ENCODE data around the gene TAT.
"Not testable (repeated sequence)": the region's sequence is repeated elsewhere in the genome, so short reads cannot be mapped to it uniquely, and the experiment has no call there.

The TAT gene

GRCh38 chr16:71584543-71585317, 7.8 kb upstream of the TAT start:
- DNase-seq: no peak

GRCh38 chr16:71582553-71582848, 5.6 kb upstream of the TAT start:
- not testable (repeated sequence) for DNase-seq

- DNase-seq: no peak
Measured at GRCh38 chr16:71574702-71575101, 2.2 kb downstream of the TAT start.

GRCh38 chr16:71573387-71574094, 3.4 kb downstream of the TAT start:
- no peak for DNase-seq

- DNase-seq: no peak
Measured at GRCh38 chr16:71572497-71573116, 4.3 kb downstream of the TAT start.

GRCh38 chr16:71570144-71570543, 6.7 kb downstream of the TAT start:
- DNase-seq: no peak

- no peak for DNase-seq
Measured at GRCh38 chr16:71569621-71570020, 7.3 kb downstream of the TAT start.

- DNase-seq: no peak
Measured at GRCh38 chr16:71568551-71568950, 8.3 kb downstream of the TAT start.

- no peak for DNase-seq
Measured at GRCh38 chr16:71567931-71568330, 9.0 kb downstream of the TAT start.

- DNase-seq: no peak
Measured at GRCh38 chr16:71565812-71566700, 10.8 kb downstream of the TAT start.

GRCh38 chr16:71564335-71564967, 12.4 kb downstream of the TAT start:
- no peak for DNase-seq

GRCh38 chr16:71562552-71562951, 14.3 kb downstream of the TAT start:
- no peak for DNase-seq

GRCh38 chr16:71561886-71562285, 15.0 kb downstream of the TAT start:
- DNase-seq: not testable (repeated sequence)

- DNase-seq: no peak
Measured at GRCh38 chr16:71559855-71560254, 17.0 kb downstream of the TAT start.

- DNase-seq: no peak
Measured at GRCh38 chr16:71557954-71558582, 18.8 kb downstream of the TAT start.

GRCh38 chr16:71557299-71557698, 19.6 kb downstream of the TAT start:
- DNase-seq: no peak

GRCh38 chr16:71555230-71555891, 21.5 kb downstream of the TAT start:
- DNase-seq: no peak

- no peak for DNase-seq
Measured at GRCh38 chr16:71552698-71553503, 24.0 kb downstream of the TAT start.

- no peak for DNase-seq
Measured at GRCh38 chr16:71547168-71547567, 29.7 kb downstream of the TAT start.

- DNase-seq: no peak
Measured at GRCh38 chr16:71542377-71542776, 34.5 kb downstream of the TAT start.

GRCh38 chr16:71537643-71538042, 39.2 kb downstream of the TAT start:
- no peak for DNase-seq
